Gastroesophageal sphincter (tissue), 4 donors: ENCODE results near the gene ATF4. TPM values are rescaled to one million over a fixed set of nuclear protein-coding genes. Genes with fewer than 3 reads are reported as not detected.

Source experiments
- ATAC-seq: fragments of 150-250 bp; one replicate; pipeline ENCODE4 v1.9.1; 2016; ENCODE audit warnings: mild to moderate bottlenecking, moderate library complexity
- H3K27ac ChIP-seq, 4 donors: fragments of 200-600 bp; sonication (generic) in 3 of 4; 1 replicate in 3 of 4; 2 replicates in 1 of 4; pipeline ENCODE4 v1.5.1; 2016 to 2019
- H3K27me3 ChIP-seq: fragments of 200-600 bp; sonication (generic); one replicate; pipeline ENCODE4 v1.5.1; 2019
- H3K36me3 ChIP-seq, 2 donors: fragments of 200-600 bp; sonication (generic); one replicate each; pipeline ENCODE4 v1.5.1; 2019; ENCODE audit warnings: control low read depth in 1 of 2
- H3K4me1 ChIP-seq, 3 donors: fragments of 200-600 bp; sonication (generic); 1 replicate in 2 of 3; 2 replicates in 1 of 3; pipeline ENCODE4 v1.5.1; 2016 to 2019; ENCODE audit warnings: control low read depth in 2 of 3
- H3K4me3 ChIP-seq, 2 donors: fragments of 200-600 bp; sonication (generic); one replicate each; pipeline ENCODE4 v1.5.1; 2019; ENCODE audit warnings: mild to moderate bottlenecking in 1 of 2, moderate library complexity in 1 of 2
- H3K9me3 ChIP-seq, 3 donors: fragments of 200-600 bp; sonication (generic); one replicate each; pipeline ENCODE4 v1.5.1; 2017 to 2019; ENCODE audit warnings: control low read depth in 2 of 3
- EP300 ChIP-seq: sonication (generic); formaldehyde crosslinking; IDR thresholded peaks from one replicate; pipeline ENCODE4 v1.6.1; 2017; ENCODE audit warnings: antibody characterized with exemption, mild to moderate bottlenecking
- POLR2A ChIP-seq, 2 donors: fragments of 450-650 bp; IDR thresholded peaks; one replicate each; pipeline ENCODE4 v1.6.1; 2017; ENCODE audit warnings: antibody characterized with exemption in 2 of 2, mild to moderate bottlenecking in 2 of 2, moderate library complexity in 1 of 2
- POLR2AphosphoS5 ChIP-seq: sonication (generic); formaldehyde crosslinking; IDR thresholded peaks from one replicate; pipeline ENCODE4 v1.6.1; 2017; ENCODE audit warnings: antibody characterized with exemption
- WGBS, 2 donors: methylation state at CpG; one replicate each; pipeline ENCODE4 v1.1.5; 2018; ENCODE audit warnings: low coverage in 1 of 2; 5-methylcytosine and 5-hydroxymethylcytosine counted together
- total RNA-seq, 4 donors: library from RNA; depleted of rRNA; stranded (reverse); fragments of >200 nt; gene quantifications; one replicate each; pipeline ENCODE4 v1.1.0, GENCODE V29; 2016
- TF ChIP-seq, protein P1 (sequence below), 4 experiments: fragments of 200-600 bp in 2 of 4; fragments of 450-650 bp in 2 of 4; sonication (generic) in 1 of 4; IDR thresholded peaks; one replicate each; pipeline ENCODE4 v1.5.1; 2017 to 2019; ENCODE audit warnings: antibody characterized with exemption in 4 of 4, mild to moderate bottlenecking in 2 of 4, moderate library complexity in 2 of 4

Gene ATF4
- total RNA-seq, 4 donors from 2014 or later, result 450 to 718 (median 563) TPM

- H3K27me3 ChIP-seq, result peaks cover 87% of the 10 kb centered on the region
- H3K4me1 ChIP-seq, result peaks cover 0 to 5% (median 0%) of the 10 kb centered on the region in 3 donors
- WGBS, 2 donors, result 19 to 37% methylated on average over 13 to 37 of the region's 39 CpGs
- H3K27ac ChIP-seq, result no peak overlapping the region
- no peaks in the 10 kb centered on the region for H3K9me3 ChIP-seq
- no peaks in the 10 kb centered on the region for H3K36me3 ChIP-seq
- TF ChIP-seq POLR2A (IDR thresholded peaks at IDR 0.05), result no peak
- no peak for TF ChIP-seq POLR2AphosphoS5
- TF ChIP-seq EP300, result no peak
- TF ChIP-seq, protein P1, sequence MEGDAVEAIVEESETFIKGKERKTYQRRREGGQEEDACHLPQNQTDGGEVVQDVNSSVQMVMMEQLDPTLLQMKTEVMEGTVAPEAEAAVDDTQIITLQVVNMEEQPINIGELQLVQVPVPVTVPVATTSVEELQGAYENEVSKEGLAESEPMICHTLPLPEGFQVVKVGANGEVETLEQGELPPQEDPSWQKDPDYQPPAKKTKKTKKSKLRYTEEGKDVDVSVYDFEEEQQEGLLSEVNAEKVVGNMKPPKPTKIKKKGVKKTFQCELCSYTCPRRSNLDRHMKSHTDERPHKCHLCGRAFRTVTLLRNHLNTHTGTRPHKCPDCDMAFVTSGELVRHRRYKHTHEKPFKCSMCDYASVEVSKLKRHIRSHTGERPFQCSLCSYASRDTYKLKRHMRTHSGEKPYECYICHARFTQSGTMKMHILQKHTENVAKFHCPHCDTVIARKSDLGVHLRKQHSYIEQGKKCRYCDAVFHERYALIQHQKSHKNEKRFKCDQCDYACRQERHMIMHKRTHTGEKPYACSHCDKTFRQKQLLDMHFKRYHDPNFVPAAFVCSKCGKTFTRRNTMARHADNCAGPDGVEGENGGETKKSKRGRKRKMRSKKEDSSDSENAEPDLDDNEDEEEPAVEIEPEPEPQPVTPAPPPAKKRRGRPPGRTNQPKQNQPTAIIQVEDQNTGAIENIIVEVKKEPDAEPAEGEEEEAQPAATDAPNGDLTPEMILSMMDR (IDR thresholded peaks at IDR 0.05), result no peak
- no peak for ATAC-seq
- no peak overlapping the region for H3K4me3 ChIP-seq
Observed at GRCh38 chr22:39545386-39546365, 25.3 kb downstream of the ATF4 start.

DNA sequence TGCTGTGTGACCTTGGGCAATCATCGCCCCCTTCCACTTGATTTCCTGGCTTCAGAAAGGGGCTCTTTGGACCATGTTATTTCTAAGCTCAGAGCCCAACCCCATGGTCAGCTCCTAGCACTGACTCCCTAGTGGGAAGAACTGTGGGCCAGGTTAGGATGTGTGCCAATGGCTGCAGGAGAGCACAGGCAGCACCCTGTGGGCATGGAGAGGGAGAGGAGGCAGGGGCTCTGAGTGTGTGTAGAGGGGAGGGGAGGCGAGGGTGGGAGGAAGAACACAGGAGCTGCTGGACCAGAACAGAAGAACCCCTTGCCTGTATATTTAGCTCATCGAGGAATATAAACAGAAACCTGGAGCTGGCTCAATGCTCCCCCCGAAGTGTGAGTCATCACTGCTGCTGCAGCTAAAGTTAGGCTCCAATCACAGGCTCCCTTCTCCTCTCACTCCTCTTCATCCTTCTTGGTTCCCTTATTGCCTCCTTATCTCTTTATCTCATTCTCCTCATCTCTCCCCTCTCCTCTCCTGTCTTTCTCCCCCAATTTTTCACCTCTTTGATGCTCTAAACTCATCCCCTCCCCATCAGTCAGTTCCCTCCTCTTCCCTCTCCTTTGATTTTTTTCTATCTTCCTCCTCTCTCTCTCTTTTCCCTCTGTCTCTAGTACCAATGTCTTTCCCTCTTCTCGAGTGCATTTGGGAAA is 26.7 kb downstream of the ATF4 start:
- Histone ChIP-seq H3K27me3 (peaks cover 93% of the 10 kb centered on the region), H3K36me3 (no peaks in the 10 kb centered on the region), H3K9me3 (no peaks in the 10 kb centered on the region), H3K27ac (no peak overlapping the region), H3K4me3 (no peak overlapping the region), H3K4me1 (peaks cover 0 to 5% (median 0%) of the 10 kb centered on the region in 3 donors)
- ATAC-seq, result no peak
- TF ChIP-seq POLR2AphosphoS5 (no peak), POLR2A (IDR thresholded peaks at IDR 0.05) (no peak), EP300 (no peak)
- TF ChIP-seq, protein P1 (IDR thresholded peaks at IDR 0.05), result no peak
- 10 to 19% methylated on average over 3 to 4 of the region's 5 CpGs for WGBS, 2 donors

DNA sequence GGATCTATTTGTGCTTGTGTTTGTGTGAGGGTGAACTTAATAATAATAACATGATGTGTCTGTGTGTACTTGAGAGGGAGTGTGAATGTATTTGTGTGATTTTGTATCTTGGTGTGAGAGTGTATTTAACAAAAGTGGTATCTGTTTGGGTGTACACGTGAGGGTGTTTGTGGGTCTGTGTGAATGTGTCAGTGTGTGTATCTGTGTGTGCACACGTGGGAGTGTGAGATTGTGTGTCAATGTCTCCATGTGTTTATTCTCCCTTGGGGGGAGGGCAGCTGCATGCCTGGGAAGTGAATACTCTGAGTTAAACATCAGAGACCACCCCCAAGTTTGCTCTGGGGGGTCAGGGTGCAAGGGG is 27.2 kb downstream of the ATF4 start:
- peaks cover 93% of the 10 kb centered on the region for H3K27me3 ChIP-seq
- H3K4me3 ChIP-seq, result no peak overlapping the region
- H3K4me1 ChIP-seq, result peaks cover 0 to 5% (median 0%) of the 10 kb centered on the region in 3 donors
- H3K36me3 ChIP-seq, result no peaks in the 10 kb centered on the region
- TF ChIP-seq POLR2AphosphoS5, result no peak
- TF ChIP-seq POLR2A (IDR thresholded peaks at IDR 0.05), result no peak
- TF ChIP-seq, protein P1 (IDR thresholded peaks at IDR 0.05), result no peak
- ATAC-seq, result no peak
- no peaks in the 10 kb centered on the region for H3K9me3 ChIP-seq
- WGBS, 2 donors, result 23 to 30% methylated on average over 2 of the region's 2 CpGs
- no peak overlapping the region for H3K27ac ChIP-seq

GRCh38 chr22:39553429-39553828 is 33.1 kb downstream of the ATF4 start:
- TF ChIP-seq POLR2A (IDR thresholded peaks at IDR 0.05) (no peak), POLR2AphosphoS5 (no peak), EP300 (no peak)
- TF ChIP-seq, protein P1 (IDR thresholded peaks at IDR 0.05), result no peak
- H3K27ac ChIP-seq, result no peak overlapping the region
- no peaks in the 10 kb centered on the region for H3K36me3 ChIP-seq
- no peaks in the 10 kb centered on the region for H3K9me3 ChIP-seq
- WGBS, 2 donors, result no CpG with 5 or more reads among the region's 3 CpGs
- ATAC-seq, result no peak
- no peak overlapping the region for H3K4me3 ChIP-seq
- H3K4me1 ChIP-seq, result peaks cover 0 to 14% (median 7%) of the 10 kb centered on the region in 3 donors
- H3K27me3 ChIP-seq, result peaks cover 85% of the 10 kb centered on the region
